Astrocyte of the cerebellum (primary cell): ENCODE data around the gene L3MBTL4.
A peak's percentile ranks its signal among the peaks of the same experiment; 100 is the strongest.
"Not testable (repeated sequence)": the region's sequence is repeated elsewhere in the genome, so short reads cannot be mapped to it uniquely, and the experiment has no call there.

ENCODE experiments used
- DNase-seq: peaks from one replicate; pipeline ENCODE4 v3.0.0-alpha.2; 2011; ENCODE audit warnings: low read depth
- H3K4me3 ChIP-seq: 2 replicates; pipeline ENCODE4 v1.5.1; 2011; ENCODE audit warnings: mild to moderate bottlenecking, low read depth, low read length, moderate library complexity
- CTCF ChIP-seq: IDR thresholded peaks from 2 replicates; pipeline ENCODE4 v1.5.1; 2012; ENCODE audit warnings: low read length, low read depth, moderate library complexity, mild to moderate bottlenecking; ENCODE audit errors: missing control alignments
- in situ Hi-C: cut with HindIII; loops from 2 replicates; pipeline ENCODE4 v1.10.0; 2017; ENCODE audit warnings: low sequenced_read_pairs

The L3MBTL4 gene

GRCh38 chr18:6054256-6054842, 360.4 kb downstream of the L3MBTL4 start:
- no peak for TF ChIP-seq CTCF
- DNase-seq = no peak
- in situ Hi-C loops = no loop called here

GRCh38 chr18:6052449-6052913, 362.2 kb downstream of the L3MBTL4 start:
- DNase-seq = no peak
- TF ChIP-seq CTCF = no peak
- H3K4me3 ChIP-seq = no peak overlapping the region
- in situ Hi-C loops = no loop called here

More at GRCh38 chr18:6054256-6054842, 360.4 kb downstream of the L3MBTL4 start:
- no peak overlapping the region for H3K4me3 ChIP-seq

- DNase-seq = not testable (repeated sequence)
These were observed 367.1 kb downstream of the L3MBTL4 start for GRCh38 chr18:6047596-6047995.

GRCh38 chr18:6044773-6045172, 369.9 kb downstream of the L3MBTL4 start:
- in situ Hi-C loops = no loop called here
- DNase-seq = no peak
- no peak overlapping the region for H3K4me3 ChIP-seq
- TF ChIP-seq CTCF = peak; percentile 18

More at GRCh38 chr18:6047596-6047995, 367.1 kb downstream of the L3MBTL4 start:
- in situ Hi-C loops, H3K4me3 ChIP-seq: not testable (repeated sequence)

- no peak for TF ChIP-seq CTCF
- H3K4me3 ChIP-seq = no peak overlapping the region
- in situ Hi-C loops = no loop called here
- DNase-seq = no peak
These were observed 370.4 kb downstream of the L3MBTL4 start for GRCh38 chr18:6044319-6044718.

GRCh38 chr18:6039055-6039454, 375.7 kb downstream of the L3MBTL4 start:
- in situ Hi-C loops = no loop called here
- no peak for TF ChIP-seq CTCF

GRCh38 chr18:6031442-6031841, 383.3 kb downstream of the L3MBTL4 start:
- no peak for DNase-seq
- no peak for TF ChIP-seq CTCF
- H3K4me3 ChIP-seq = no peak overlapping the region
- in situ Hi-C loops = no loop called here

More at GRCh38 chr18:6039055-6039454, 375.7 kb downstream of the L3MBTL4 start:
- no peak overlapping the region for H3K4me3 ChIP-seq
- no peak for DNase-seq
